Measurements from ENCODE around the gene LTC4S.

LTC4S gene

DNA sequence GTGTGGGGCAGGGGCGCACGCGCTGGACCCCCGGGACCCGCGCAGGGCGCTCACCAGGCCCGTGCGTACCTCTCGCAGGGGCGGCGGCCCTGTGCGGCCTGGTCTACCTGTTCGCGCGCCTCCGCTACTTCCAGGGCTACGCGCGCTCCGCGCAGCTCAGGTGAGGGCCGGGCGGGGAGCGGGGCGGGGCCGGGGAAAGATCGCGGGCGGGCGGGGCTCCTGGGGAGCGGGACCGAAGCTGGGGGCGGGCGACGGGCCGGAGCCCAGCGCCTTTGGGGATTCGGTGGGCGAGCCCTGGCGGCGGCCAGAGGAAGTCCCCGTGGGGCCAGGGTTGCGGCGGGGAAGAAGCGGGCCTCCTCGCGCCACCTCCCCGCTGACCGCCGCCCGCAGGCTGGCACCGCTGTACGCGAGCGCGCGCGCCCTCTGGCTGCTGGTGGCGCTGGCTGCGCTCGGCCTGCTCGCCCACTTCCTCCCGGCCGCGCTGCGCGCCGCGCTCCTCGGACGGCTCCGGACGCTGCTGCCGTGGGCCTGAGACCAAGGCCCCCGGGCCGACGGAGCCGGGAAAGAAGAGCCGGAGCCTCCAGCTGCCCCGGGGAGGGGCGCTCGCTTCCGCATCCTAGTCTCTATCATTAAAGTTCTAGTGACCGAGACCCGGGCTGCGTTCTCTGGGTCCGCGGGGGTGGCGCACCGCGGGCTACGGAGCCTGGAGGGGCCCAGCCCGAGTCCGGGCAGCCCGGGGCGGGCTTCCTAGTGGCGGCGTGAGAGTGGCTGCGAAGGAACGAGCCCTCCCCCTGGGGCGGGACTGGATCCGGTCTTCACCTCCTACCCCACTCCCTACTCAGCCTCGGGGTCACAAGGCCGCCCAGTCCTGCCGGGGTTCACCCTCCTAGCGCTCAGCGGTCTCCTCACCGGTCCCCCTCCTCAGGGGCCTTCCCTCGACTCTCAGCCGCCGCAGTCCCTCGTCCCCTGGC, 2.4 kb downstream of the LTC4S start:
- DNase-seq (ENCODE audit: low spot score): peak; percentile 82

DNA sequence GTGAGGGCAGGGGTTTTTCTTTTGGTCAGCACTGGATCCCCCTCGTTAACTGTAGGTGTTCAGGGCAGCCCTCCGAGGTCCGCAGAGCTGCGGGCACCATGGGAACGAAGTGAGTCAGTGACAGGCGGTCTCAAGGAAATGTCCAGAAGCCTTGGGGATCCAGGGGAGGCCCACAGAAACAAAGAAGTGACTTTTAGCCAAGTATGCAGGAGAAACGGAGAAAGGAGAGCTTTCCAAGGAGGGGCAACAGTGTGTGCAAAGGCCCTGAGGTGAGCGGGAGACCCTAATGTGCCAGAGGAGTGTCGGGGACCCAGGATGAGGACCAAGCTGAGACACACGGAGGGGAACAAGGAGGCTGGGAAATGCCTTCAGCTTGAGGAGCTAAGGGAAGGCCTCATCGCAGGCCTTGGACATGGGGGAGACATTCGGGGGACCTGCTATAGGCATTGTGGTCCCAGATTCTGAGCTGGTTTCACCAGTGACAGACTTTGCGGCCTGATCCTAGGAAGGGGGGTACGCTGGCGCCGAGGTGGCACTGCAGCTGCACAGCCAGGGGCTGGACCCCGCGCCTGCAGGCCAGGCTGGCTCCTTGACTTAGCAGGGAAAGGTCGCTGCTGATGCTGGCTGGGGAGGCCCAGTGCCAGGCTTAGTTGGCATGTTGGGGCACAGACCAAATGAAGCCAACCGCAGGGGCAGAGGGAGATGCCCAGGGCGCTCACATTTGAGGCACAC, 3.3 kb downstream of the LTC4S start:
- no peak for DNase-seq (ENCODE audit: low spot score)

DNA sequence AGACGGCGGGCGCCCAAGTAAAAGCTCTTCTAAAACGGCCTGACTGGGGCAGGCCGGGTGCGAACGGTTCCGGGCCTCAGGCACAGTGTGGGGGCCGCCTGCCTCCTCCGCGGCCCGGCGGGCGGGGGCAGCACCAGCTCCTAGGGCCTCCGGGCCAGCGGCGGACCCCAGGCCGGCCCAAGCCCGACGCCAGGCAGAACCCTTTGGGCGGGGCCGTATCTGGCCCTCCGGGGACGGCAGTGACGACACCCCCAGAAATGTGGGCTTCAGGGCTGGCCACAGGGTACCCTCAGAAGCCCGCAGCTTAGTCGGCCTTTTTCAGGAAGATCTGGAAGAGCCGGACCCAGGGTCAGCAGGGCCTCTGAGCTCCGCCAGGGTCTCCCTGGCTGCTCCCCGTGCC, 4.0 kb downstream of the LTC4S start:
- no peak for DNase-seq (ENCODE audit: low spot score)

DNA sequence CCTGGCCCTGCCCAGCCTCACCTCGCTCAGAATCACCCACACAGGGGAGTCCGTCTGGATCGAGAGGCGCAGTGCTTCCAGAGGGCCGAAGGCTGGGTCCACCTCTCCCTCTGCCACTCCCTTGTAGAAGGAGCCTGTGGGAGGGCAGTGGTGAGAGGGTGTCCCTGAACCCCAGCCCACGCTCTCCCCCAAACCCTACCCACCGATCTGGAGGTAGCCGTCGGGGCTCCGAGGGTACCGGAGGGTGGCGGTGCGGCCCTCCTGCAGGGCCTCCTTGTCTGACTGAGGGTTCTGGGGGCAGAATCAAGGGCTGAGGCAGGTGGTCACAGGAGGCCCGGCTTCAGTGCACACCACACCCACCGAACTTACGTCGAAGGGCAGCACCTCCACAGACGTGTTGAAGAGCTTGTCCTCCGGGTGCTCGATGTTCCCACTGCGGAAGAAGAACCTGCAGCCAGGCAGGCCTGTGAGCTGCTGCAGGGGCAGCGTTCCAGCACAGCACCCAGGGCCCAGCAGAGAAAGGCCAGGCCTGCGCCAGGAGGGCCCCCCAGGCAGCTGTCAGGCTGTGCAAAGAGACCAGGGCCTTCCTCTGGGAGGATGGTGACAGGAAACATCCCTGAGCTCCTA, 4.5 kb downstream of the LTC4S start:
- no peak for DNase-seq (ENCODE audit: low spot score)

DNA sequence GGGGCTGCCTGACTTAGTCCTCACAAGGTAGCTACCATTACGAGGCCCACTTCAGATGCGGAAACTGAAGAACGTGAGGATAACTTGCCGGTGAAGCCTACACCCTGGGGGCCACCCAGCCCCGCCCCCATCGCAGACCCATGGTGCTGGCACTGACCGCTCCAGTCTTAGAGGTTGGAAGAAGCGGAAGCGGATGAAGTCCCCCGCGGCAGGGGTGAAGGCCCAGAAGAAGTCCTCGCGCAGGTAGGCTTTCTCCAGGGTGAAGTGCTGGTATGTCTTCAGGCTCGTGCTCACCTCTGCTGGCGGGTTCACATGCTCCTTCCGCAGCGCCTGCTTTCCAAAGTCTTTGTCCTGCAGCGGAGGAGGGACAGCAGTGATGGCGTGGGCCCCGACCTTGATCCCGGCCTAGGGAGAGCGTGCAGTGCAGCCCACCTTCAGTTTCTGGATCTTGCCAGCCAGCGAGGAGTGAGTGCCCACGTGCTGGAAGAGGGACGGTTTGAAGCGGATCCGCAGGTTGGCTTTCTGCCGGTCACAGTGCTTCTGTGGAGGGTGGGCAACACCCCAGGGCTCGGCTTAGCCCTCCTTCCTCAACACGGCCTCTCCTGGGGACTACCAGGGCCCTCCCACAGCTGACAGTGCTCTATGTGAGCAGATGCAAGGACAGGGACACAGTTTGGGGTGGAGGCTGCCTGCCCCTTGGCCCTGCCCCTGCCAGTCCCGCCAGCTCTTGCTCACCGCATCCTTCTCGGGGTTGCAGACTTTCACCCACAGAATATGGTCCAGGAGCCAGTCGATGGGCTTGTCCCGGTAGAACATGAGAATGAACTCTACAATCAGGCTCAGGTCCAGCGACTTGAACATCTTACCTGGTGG, 5.2 kb downstream of the LTC4S start:
- DNase-seq (ENCODE audit: low spot score): no peak

DNA sequence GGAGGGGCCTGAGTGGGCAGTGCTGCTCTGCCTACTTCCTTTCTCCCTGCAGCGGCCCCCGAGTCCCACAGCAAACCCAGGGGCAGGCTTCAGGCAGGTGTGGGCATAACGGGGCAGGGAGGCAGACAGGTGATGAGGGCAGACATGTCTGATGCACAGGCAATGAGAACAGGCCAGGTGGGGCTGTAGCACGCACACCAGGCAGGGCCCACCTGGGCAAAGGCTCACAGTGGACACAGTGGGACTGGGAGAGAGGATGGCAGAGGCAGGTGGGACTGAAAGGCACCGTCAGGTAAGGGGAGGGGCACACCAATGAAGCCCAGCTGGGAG, 5.8 kb downstream of the LTC4S start:
- DNase-seq (ENCODE audit: low spot score): no peak

DNA sequence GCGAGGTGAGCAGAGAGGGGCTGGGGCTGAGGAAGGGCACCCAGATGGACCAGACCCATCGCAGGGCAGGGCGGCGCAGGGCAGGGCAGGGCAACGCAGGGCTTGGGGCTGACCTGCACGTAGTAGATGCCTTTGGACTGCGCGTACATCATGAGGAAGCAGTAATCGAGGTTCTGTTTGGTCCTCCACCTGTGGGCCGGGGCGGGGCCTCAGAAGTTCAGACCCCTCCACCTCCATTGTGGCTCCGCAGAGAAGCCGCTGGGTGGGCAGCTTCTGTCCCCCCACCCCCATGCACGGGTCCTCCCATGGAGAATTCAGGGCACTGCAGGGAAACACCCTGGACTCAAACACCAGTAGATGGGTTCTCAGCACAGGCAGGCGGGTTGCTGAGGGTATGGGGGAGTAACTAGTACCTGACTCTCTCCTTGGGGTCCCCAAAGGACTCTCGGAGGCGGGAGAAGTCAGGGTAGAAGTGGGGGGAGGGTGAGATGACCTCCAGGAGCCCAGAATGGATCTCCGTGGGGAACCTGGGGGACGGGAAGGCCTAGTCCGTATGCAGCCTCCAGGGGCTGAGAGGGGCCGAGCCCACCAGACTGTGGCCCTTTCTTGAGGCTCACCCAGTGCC, 6.4 kb downstream of the LTC4S start:
- no peak for DNase-seq (ENCODE audit: low spot score)

DNA sequence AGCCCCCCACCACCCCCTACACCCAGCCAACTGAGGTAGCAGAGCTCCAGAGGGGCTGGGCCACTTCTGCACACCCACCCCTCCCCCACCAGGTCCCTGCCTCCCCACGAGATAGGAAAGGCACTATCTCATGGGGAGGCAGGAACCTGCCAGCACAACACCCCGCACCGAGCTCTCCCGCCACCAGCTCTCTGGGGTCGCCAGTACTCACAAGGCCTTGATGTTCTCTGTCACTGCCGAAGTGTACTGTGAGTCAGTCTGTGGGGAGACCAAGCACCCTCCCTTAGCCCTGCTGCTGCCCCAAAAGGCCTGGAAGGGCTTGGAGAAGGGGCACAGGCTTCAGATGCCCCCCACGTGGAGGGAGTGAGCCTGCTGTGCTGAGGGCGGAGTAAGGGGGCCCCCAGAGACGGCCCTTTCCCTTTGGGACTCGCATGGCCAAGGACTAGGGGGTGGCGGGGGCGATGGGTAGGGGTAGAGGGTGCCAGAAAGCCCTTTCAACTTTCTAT, 7.0 kb downstream of the LTC4S start:
- no peak for DNase-seq (ENCODE audit: low spot score)

DNA sequence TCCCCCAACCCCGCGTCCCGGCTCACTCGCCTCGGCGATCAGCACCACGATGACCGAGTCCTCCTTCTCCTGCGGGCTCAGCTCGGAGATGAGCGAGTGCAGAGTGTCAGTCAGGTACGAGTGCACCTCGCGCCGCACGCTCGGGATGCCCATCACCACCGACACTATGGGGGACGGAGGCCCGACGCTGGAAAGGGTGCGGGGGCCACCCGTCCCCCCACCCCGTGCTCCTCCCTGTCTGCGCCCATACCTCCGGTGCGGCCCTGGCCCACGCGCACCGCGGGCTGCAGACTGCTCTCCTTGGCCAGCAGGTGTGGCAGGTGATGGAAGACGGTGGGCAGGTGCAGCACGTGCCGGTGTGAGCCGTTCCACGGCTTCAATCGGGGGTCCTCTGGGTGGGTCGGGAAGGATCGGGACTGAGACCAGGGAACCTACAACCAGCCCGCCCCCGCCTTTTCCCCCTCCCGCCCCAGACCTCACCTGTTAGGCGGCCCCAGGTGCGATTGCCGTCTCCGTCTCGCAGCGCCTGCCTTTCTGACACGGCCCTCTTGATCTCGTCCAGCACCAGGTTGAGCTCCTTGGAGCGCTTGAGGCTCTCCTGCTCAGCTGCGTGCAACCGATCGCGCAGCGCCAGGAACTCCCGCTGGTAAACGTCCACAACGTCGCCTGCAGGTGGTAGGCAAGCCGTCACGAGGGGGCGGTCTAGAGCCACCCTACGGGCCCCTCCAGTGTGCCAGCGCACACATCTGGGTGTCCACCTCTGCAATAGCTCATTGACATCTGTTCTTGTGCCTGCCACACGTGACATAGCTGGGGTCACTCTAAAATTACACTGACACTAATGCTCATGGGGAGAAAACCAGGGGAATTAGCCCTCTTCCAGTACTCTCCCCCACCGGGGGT, 7.8 kb downstream of the LTC4S start:
- DNase-seq (ENCODE audit: low spot score): peak; percentile 58

DNA sequence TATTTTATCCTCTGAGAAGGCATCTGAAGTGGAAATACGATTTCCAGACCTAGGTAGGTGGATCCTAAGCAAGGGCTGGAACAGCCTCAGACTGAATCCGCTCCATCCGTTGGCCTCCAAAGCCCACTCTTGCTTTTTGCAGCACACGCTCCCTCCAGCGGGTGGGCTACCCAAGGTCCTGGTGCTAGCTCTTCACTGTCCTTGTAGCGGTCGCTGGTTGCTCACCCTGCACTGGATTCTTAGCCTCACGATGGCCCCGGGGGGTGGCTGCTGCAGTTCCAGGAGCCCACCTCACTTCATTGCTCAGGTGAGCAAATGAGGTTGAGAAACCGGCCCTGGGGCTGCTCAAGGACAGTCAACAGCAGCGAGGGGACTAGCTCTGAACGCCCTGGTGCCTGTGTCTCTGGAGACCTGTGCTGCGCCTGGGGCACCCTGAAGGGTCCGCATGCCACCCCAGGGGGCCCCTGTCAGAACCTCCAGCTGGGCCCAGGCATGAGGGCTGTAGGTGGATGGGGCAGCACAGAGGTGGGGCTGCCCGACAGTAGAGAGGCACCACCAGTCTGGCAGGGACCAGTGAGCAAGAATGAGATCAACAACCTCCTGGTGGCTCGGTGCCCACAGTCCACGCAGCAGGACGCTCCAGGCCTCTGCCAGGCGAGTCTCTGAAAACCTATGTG, 8.6 kb downstream of the LTC4S start:
- no peak for DNase-seq (ENCODE audit: low spot score)

DNA sequence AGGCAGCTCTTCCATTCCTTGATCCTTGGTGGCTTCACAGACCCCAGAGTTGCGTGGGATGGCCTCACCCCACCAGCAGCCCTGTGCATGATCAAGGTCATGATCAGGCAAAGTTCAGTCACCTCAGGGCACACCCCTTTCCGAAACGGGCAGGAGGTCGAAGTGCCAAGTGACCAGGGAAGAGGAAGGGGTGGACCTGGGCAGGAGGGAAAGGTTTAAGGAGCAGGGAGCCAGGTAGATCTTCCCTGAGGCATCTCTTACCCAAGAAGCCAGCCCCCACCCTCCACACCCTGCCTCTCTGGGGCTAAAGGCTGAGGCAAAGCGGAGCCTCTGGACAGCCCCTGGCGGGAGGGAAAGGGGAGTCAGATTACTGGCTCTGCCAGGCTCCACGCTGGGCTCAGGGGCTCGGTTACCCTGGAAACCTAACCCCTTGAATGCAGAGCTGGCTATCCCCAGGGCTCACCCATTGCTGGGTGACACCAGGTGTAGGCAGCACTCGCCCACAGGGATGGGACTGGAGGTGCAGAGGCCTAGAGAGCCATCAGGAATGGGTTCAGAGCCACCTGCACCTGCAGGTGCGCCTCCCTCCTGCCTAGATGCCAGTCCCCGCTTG, 9.3 kb downstream of the LTC4S start:
- no peak for DNase-seq (ENCODE audit: low spot score)

DNA sequence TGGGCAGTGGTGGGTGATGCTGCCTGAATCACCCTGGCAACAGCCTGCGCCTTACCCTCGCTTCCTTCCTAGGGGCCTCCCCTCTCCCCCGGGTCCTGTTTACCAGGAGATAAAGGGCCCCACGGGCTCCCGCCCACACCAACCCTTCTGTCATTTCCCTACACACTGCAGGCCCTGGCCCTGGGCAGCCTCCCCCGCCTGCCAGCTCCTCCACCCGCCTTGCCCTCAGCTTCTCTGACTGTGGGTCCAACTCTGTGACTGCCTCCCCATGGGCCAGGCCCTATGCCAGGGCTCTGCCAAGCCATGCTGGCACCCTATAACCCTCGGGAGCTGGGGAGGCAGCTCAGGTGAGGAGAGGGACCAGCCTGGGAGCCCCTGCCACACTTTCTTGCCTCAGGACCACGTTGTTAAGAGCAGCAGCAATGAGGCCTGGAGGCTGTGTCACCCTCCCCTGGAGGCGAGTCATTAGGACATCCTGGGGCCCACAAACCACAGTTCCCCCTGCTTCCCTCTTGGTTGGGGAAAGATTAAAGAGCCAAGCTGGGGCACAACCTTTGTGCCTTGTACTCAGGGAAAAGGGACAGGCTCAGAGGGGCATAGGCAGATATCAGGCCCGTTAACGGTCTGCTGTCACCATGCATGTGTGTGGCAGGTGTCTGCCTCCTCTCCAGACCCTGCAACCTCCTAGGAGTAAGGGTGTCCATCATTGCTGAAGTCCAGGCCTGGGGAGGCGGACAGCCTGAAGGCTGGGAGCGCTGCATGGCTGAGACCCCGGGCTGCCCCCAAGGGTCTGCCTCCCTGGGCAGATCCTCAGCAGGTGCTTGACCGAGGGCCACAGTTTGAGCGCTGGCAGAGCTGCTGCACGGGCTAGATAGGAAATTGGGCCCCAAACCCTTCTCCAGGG, 10.1 kb downstream of the LTC4S start:
- DNase-seq (ENCODE audit: low spot score): peak; percentile 50

DNA sequence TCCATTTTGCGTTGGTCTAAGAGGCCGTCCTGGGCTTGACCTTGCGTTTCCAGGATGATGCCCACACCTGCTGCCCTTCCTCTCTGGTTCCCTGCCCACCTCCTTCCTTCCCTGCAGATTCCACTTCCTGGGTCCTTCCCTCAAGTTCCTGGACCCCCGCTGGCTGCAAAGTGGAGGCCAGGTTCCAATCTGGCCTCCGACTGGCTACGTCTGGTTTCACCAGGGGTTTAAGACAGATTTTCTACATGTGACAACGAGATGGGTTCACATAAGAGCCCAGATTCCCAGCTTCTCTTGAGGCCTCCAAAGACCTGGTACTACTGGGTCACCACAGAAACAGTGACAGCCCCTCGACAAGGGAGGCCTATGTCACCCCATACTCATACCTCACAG, 10.8 kb downstream of the LTC4S start:
- DNase-seq (ENCODE audit: low spot score): no peak

DNA sequence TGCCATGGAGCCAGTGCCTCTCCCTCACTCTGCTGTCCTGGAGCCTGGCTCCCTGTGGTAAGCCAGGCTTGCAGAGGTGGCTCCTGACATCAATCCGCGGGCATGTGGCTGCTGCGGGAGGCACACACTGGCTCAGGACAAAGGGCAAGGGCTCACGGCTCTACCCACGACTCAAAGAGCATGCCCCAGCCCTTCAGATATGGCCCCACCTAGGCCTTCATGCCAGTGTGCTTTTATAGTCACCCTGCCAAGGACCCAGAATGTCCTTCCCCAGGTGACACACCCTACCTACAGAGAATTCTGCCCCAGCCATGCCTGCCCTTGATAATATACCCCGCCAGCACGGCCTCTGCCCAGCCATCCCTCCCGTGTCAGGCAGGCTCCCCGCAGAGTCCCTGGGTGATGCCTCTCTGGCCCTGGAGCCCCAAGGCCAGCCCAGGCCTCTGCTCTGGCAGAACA, 11.3 kb downstream of the LTC4S start:
- no peak for DNase-seq (ENCODE audit: low spot score)

DNA sequence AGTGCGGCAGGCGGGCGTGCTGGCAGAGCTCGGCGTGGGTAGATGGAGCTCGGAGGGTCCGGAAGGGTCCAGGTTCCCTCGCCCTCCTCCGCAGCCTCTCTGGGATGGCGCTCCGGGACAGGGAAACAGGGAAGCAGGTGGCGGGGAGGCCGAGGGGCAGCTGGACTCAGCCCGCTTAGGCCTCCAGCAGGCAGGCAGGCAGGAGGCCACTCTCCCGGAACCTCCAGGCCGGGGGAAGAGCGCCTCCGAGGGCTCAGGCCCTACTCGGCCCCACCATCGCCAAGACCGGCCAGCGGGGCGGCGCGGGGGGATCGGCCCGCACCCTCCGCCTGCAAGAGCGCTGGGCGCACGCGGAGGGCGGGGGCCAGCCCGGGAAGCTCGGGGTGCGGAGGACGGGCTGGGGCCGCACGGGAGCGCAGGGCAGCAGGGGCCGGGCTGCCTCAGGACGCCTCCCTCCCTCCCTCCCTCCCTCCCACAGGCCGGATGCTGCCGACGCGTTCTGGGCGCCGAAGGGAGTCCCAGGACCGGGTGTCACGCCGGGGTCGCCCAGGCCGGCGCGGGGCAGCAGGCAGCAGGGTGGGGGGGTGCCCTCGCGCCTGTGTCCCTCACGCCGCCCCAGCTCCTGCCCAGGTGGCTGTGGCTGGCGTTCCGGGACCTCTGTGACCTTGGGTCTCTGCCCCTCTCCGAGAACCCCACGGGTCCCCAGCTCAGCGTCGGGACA, 11.9 kb downstream of the LTC4S start:
- DNase-seq (ENCODE audit: low spot score): peak; percentile 68

DNA sequence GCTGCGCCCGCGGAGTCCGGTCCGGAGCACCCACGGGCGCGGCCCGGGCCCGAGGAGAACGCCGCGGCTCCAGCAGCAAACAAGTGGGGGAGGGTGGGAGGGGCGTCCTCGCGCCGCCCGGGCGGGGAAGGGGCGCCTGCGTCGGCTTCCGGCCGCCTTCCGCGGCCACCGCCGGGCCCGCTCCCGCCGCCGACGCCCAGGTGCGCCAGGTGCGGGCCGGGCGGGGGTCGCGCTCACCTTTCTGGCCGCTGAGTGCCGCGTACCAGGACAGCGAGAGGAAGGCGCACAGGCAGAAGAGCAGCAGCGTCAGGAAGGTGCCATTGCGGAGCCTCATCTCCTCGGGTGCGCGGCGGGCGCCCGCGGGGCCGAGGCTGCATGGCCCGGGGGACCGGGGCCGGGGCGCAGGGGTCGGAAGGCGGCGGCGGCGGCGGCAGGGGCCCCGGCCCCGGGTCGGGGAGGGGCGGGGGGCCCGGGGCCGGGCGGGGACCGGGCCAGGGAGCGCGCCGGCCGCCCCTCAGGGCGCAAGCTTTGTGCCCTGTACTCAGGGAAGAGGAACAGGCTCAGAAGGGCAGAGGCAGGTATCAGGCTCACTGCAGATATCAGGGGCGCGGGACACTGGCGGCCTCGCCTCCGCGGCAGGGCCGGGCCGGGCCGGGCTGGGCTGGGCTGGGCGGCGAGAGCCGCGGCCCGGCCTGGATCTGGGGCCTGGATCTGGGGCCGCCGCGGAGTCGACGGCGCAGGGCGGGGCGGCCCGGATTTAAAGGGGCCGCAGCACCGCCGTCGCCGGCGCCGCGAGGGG, 12.7 kb downstream of the LTC4S start, which contains the start of gene MGAT4B:
Gene MGAT4B, minus strand, starts transcription at position 617 of the 799 bp plus-strand sequence. Its CDS starts 283 bp downstream, at position 334.
- DNase-seq (ENCODE audit: low spot score): peak; percentile 89
